ENCODE measurements around the gene CPTP.

Gene CPTP

DNA sequence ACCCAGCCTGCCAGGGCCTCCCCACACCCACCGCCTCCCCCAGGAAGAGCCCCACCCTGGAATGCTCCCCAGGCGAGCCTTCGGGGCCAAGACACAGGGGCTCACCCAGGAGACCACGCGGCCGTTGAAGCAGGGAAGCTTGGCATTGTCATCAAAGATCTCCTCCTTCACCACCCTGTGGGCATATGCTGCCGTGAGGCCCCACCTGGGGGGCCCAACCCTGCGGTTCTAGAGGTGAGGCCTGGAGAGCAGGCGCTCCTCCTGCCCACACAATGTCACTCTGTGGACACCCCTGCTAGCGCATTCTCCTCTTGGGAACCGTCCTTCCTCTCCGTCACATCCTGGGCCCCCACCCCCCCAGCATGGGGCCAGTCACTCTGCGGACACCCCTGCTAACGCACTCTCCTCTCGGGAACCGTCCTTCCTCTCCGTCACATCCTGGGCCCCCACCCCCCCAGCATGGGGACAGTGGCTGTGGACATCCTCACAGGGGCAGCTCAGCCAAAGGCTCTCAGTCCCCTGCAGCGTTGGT, 18.0 kb downstream of the CPTP start:
- no peak overlapping the region for H3K4me3 ChIP-seq (ENCODE audit: low read depth, low read length)
- TF ChIP-seq POLR2A (IDR thresholded peaks at IDR 0.05; ENCODE audit: extremely low read depth, insufficient read length) = no peak
- TF ChIP-seq, protein P1, sequence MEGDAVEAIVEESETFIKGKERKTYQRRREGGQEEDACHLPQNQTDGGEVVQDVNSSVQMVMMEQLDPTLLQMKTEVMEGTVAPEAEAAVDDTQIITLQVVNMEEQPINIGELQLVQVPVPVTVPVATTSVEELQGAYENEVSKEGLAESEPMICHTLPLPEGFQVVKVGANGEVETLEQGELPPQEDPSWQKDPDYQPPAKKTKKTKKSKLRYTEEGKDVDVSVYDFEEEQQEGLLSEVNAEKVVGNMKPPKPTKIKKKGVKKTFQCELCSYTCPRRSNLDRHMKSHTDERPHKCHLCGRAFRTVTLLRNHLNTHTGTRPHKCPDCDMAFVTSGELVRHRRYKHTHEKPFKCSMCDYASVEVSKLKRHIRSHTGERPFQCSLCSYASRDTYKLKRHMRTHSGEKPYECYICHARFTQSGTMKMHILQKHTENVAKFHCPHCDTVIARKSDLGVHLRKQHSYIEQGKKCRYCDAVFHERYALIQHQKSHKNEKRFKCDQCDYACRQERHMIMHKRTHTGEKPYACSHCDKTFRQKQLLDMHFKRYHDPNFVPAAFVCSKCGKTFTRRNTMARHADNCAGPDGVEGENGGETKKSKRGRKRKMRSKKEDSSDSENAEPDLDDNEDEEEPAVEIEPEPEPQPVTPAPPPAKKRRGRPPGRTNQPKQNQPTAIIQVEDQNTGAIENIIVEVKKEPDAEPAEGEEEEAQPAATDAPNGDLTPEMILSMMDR (IDR thresholded peaks at IDR 0.05; ENCODE audit: low read depth, low read length) = no peak
- TF ChIP-seq, protein P2, sequence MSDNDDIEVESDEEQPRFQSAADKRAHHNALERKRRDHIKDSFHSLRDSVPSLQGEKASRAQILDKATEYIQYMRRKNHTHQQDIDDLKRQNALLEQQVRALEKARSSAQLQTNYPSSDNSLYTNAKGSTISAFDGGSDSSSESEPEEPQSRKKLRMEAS (IDR thresholded peaks at IDR 0.05; ENCODE audit: low read depth, low read length) = no peak
- TF ChIP-seq MYC (IDR thresholded peaks at IDR 0.05; ENCODE audit: low read depth, low read length) = no peak
- DNase-seq (ENCODE audit: low read depth) = no peak

DNA sequence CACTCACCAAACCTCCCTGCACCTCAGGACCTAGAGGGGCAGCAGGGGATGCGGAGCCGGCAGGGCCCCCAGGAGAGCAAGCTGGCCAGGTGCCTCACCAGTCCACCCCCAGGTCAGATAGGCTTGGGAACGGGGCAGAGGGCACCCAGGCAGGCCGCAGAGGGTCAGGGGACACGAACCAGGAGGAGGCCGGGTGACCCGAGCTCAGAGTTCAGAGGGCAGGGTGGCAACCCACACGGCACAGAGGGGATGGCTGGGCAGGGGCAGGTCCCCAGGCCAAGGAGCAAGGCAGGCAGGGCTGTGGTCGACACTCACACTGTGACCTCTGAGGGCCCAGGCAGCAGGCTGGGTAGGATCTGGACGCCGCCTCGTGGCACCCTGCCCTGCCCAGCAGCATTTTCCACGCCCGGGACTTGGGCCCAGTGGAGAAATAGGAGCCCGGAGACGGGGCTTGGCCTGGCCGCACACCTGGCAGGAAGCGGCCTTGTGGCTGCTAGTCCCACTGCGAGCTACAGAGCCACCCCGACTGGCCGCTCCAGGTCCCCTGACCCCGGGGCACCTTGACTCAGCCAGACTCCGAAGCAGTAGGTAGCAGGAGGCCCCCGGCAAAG, 19.3 kb downstream of the CPTP start:
- DNase-seq (ENCODE audit: low read depth) = no peak
- TF ChIP-seq, protein P1 (IDR thresholded peaks at IDR 0.05; ENCODE audit: low read depth, low read length) = no peak
- TF ChIP-seq POLR2A (IDR thresholded peaks at IDR 0.05; ENCODE audit: extremely low read depth, insufficient read length) = no peak
- no peak for TF ChIP-seq MYC (IDR thresholded peaks at IDR 0.05; ENCODE audit: low read depth, low read length)
- TF ChIP-seq, protein P2 (IDR thresholded peaks at IDR 0.05; ENCODE audit: low read depth, low read length) = no peak
- H3K4me3 ChIP-seq (ENCODE audit: low read depth, low read length) = no peak overlapping the region

DNA sequence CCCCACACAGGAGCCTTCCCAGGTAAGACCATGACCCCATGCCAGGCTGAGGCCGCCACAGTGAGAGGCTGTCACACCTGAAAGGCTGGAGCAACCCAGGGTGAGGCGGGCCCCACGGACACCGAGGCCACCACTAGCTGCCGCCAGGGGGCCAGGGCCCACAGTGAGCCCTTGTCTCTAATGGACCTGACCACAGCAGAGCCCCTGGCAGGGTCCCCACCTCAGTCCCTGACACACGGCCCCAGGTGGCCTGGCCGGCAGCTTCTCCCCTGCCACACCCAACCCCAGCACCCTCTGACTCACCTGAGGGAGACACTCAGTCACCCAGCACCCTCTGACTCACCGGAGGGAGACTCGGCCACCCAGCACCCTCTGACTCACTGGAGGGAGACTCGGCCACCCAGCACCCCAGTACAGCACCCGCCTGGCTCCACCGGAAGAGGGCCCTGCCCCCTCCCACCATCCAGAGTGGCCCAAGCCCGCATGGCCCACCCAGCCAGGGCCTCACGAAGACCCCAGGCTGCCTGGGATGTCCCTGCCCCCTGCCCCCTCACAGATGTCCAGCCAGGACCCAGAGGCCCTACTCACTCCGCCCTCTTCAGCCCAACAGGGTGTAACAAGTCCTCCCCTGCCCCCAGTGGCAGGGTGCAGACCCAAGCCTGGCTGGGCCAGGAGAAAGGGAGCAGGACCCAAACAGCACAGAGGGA, 20.2 kb downstream of the CPTP start:
- no peak for DNase-seq (ENCODE audit: low read depth)
- no peak overlapping the region for H3K4me3 ChIP-seq (ENCODE audit: low read depth, low read length)

DNA sequence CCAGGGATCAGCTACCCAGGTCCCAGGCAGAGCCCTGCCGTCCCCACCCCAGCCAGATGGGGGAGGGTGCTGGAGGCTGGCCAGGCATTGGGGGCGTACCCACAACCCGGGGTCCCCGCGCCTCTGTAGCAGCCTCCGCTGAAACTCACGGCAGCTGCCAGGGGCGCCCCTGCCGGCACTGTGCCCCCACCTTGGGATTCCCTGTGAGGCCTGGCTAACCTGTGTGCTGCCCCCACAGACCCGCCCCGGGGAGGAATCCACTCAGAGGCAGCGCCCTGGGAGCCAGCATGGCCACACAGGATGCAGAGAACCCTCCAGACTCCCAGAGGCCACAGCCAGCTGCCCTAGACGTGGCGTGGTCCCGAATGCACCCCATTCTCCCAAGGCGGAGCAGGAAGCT, 20.8 kb downstream of the CPTP start:
- DNase-seq (ENCODE audit: low read depth) = no peak
- H3K4me3 ChIP-seq (ENCODE audit: low read depth, low read length) = no peak overlapping the region
- TF ChIP-seq, protein P2 (IDR thresholded peaks at IDR 0.05; ENCODE audit: low read depth, low read length) = no peak
- no peak for TF ChIP-seq MYC (IDR thresholded peaks at IDR 0.05; ENCODE audit: low read depth, low read length)
- no peak for TF ChIP-seq POLR2A (IDR thresholded peaks at IDR 0.05; ENCODE audit: extremely low read depth, insufficient read length)
- TF ChIP-seq, protein P1 (IDR thresholded peaks at IDR 0.05; ENCODE audit: low read depth, low read length) = no peak

More for the DNA sequence above, 20.2 kb downstream of the CPTP start:
- TF ChIP-seq, protein P2 (IDR thresholded peaks at IDR 0.05; ENCODE audit: low read depth, low read length) = no peak
- TF ChIP-seq, protein P1 (IDR thresholded peaks at IDR 0.05; ENCODE audit: low read depth, low read length) = no peak
- TF ChIP-seq POLR2A (IDR thresholded peaks at IDR 0.05; ENCODE audit: extremely low read depth, insufficient read length) = no peak
- no peak for TF ChIP-seq MYC (IDR thresholded peaks at IDR 0.05; ENCODE audit: low read depth, low read length)

DNA sequence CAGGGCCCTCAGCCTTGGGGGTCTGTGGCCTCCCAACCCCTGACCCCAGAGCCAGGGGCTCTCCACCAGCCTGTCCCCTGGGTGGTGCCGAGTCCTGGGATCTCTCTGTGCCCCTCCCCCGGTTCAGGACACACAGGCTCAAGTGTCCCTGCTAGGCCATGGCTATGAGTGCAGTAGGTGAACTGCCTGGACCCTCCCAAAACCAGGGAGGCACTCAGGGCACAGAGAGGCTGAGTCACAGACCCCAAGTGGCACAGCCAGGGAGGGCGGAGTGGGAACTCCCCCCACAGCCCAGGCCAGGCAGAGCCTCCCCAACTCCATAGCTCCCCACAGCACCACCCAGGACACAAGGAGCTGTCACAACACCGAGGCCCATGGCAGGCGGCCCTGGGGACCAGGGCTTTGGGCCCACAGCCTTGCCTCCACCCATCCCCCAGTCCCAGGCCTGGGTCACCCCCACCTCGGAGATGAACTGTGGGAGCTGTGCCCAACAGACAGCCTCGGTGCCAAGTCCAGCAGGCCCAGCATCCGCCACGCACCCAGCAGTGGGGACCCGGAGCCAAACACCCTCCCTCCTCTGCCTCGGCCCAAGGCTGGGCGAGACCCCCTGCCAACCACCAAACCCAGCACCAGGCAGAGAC, 21.4 kb downstream of the CPTP start:
- no peak for DNase-seq (ENCODE audit: low read depth)
- no peak overlapping the region for H3K4me3 ChIP-seq (ENCODE audit: low read depth, low read length)
- TF ChIP-seq, protein P2 (IDR thresholded peaks at IDR 0.05; ENCODE audit: low read depth, low read length) = no peak
- no peak for TF ChIP-seq POLR2A (IDR thresholded peaks at IDR 0.05; ENCODE audit: extremely low read depth, insufficient read length)
- TF ChIP-seq, protein P1 (IDR thresholded peaks at IDR 0.05; ENCODE audit: low read depth, low read length) = no peak
- no peak for TF ChIP-seq MYC (IDR thresholded peaks at IDR 0.05; ENCODE audit: low read depth, low read length)
